Cardiac fibroblast (primary cell): ENCODE measurements around the gene PTBP1.

ENCODE experiments used
- DNase-seq, 2 donors: peaks; one replicate each; pipeline versions ENCODE4 v3.0.0 to v3.0.0-alpha.2; 2010; ENCODE audit warnings: low read depth in 2 of 2
- H3K4me3 ChIP-seq, 2 donors: replicated peaks in 1 of 2; 1 replicate in 1 of 2; 2 replicates in 1 of 2; pipeline ENCODE4 v1.5.1; 2011; ENCODE audit warnings: low read depth in 2 of 2, low read length in 2 of 2, mild to moderate bottlenecking in 2 of 2, moderate library complexity in 1 of 2
- TF ChIP-seq, protein P1 (sequence below): IDR thresholded peaks from one replicate; pipeline ENCODE4 v1.5.1; 2011; ENCODE audit warnings: low read depth, mild to moderate bottlenecking, low read length, inconsistent platforms

PTBP1 gene

DNA sequence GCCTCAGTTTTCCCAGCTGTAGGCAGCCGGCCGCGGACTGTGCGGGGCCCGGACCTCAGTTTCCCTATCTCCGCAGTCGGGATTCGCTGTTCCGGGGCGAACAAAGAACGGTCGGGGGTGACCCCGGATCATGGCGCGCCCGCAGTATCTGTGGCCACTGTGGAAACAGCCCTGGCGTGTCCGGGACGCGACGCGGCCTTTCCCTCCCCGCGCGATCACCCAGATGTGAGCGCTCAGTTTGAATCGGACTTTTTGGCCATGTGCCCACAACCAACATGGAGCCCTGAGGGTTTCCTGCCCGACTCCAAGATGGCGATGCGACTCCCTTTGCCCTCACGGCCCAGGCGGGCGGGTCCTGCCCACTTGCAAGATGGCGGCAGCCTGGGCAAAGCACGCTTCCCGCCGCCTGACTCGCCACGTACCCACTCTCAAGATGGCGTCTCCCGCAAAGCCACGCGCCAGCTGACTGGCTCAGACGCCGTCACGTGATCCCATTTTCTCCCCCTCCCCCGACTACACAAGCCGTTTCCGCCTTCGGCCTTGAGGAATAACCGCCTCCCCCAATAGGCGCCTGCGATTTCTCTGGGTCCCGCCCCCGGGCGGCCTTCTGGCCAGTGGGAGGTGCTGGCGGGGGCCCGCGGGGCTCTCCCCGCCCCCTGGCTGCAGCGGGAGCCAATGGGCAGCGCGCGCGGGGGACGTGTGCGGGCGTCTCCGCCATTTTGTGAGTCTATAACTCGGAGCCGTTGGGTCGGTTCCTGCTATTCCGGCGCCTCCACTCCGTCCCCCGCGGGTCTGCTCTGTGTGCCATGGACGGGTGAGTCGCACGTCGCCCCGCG is at the start of gene PTBP1:
TSS of gene PTBP1 (plus strand) at position 761 of the 836 bp plus-strand sequence. CDS start at position 807, 46 bp downstream.
- peak within 1 kb of the TSS; percentile 85 to 94 for H3K4me3 ChIP-seq
- TF ChIP-seq, protein P1, sequence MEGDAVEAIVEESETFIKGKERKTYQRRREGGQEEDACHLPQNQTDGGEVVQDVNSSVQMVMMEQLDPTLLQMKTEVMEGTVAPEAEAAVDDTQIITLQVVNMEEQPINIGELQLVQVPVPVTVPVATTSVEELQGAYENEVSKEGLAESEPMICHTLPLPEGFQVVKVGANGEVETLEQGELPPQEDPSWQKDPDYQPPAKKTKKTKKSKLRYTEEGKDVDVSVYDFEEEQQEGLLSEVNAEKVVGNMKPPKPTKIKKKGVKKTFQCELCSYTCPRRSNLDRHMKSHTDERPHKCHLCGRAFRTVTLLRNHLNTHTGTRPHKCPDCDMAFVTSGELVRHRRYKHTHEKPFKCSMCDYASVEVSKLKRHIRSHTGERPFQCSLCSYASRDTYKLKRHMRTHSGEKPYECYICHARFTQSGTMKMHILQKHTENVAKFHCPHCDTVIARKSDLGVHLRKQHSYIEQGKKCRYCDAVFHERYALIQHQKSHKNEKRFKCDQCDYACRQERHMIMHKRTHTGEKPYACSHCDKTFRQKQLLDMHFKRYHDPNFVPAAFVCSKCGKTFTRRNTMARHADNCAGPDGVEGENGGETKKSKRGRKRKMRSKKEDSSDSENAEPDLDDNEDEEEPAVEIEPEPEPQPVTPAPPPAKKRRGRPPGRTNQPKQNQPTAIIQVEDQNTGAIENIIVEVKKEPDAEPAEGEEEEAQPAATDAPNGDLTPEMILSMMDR: no peak
- peak; percentile 100 for DNase-seq

DNA sequence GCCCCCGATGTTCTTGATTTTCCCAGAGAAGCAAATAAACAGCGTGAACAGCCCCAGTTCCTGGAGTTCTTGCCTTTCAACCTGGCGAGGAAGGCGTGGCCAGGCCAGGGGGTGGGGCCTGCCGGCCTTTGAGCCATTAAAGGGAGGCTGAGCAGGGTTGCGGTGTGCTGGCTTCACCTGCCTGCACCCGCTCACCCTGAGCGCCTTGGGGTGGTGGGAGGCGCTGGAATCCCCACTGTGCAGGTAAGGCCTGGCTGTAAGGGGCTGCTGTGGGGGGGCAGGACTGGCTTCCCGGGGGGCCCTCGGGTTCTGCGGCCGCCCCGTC is 49.0 kb upstream of the PTBP1 start:
- DNase-seq: no peak
- TF ChIP-seq, protein P1: no peak
- H3K4me3 ChIP-seq: no peak overlapping the region

DNA sequence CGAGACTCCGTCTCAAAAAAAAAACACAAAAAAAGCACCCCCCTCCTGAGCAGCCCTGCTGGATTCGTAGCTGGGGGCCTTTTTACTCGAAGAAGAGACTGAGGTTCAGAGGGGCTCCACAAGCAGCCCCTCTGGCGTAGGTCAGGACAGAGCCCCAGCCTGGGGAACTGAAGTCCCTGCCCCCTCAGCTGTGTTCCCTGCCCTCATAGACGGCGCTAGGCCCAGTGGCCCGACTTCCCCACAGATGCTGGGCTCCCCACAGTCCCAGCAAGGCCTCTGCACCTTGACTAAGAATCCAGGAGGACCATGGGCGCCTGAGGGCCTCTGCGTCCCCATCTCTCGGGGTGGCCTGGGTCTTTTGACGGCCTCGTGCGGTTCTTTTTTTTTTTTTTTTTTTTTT is 47.4 kb upstream of the PTBP1 start:
- TF ChIP-seq, protein P1: no peak
- H3K4me3 ChIP-seq: no peak overlapping the region
- DNase-seq: no peak

DNA sequence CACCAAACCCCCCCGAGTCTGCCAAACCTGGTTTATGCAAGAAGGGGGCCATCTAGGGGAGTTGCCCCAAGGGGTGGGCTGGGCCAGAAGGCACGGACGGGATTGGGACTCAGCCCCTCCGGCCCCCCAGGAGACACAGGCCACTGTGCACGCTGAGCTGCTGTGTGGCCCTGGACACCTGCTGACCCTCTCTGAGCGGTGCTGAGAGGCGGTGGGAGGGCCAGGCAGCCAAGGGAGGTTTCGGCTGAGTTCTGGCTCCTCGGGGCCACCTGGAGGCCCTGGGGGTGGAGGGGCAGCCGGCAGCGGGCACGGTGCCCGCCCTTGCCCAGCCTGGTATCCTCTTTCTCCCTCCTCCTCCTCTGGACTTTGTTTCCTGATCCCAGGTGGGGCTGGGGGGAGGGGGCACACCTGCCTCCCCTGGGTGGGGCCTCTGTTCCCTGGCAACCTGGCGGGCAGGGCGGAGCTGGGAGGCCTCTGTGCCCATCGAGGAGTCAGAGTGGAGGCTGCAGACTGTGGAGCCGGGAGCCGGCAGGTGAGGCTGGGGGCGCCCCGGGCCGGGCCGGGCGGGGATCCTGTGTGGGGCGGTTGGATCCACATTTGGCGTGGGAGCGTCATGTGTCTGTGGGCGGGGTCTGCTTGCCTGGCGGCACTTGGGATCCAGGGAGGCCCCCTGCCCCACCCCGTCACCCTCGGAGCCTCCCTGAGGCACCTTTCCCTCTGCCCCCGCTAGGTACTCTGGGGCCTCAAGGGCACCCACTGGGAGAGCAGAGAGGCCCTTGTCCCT is 46.4 kb upstream of the PTBP1 start, which contains the start of gene MISP:
TSS of gene MISP (plus strand) at position 473 of the 784 bp plus-strand sequence. CDS start 5,835 bp downstream, outside the sequence.
- no peak for DNase-seq
- TF ChIP-seq, protein P1: no peak
- no peak within 1 kb of the TSS for H3K4me3 ChIP-seq

DNA sequence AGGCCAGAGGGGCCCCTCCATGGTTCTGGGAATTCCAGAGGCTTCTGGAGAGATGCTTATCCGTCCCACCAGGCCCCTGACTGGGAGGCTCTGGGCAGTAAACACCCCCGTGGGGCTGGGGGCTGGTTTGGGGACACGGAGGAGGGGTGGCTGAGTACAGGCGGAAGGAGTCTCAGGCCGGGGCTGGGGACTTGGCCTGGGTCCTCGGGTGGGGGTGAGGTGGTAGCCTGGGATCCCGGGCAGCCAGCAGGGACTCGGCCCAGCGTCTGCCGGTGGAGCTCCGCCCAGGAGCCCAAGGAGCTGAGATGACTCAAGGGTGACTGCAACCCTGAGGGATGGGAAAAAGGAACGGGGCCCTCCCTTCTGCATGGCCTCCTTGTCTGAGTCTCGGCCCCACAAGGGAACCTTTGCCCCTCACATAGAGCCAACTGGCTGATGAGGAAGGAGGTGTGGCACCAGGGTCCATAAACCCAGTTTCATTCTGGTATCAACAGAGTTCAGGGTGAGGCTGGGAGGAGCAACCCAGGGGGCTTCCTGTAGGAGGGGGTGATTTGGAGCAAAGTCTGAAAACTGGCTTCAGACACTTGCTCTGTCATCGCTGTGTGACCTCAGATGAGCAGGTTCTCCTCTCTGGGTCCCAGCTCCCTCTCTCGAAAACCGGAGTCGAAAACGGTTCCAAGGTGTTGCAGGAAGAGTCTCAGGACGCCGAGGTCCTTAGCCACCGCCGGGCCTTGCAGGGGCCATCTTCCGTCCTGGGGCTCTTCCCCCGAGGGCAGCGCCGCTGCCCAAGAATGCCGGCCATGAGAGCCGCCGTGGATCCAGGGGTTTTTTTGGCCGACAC is 45.5 kb upstream of the PTBP1 start:
- DNase-seq: peak; percentile 80 to 92

More for the DNA sequence above, 45.5 kb upstream of the PTBP1 start:
- TF ChIP-seq, protein P1: no peak
- no peak overlapping the region for H3K4me3 ChIP-seq
